Measurements from ENCODE around the gene PRKN. TPM values are rescaled to one million over a fixed set of nuclear protein-coding genes. Genes with fewer than 3 reads are reported as not detected.

The PRKN gene
- total RNA-seq, 4 donors from 2014 or later: 5.2 to 121 (median 6.9) TPM

DNA sequence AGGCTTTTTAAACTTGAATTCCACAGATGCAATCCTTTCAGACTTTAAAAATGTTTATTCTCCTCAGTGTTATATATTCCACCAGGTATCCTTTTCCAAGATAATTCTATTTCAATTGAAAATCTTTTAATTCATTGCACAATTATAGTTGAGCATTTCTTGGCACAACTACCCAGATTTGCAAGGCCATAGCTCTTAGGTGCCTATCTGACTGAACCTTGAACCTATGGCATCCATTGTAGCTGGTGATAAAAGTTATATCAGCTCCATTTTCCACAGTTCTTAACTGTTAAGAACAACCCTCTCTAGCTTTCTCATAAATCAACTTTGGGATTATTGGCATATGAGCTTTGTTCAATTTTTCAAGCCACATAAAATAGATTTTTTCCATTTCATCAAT is 42.6 kb upstream of the PRKN start:
- intact Hi-C loops (cut with DNase I): no loop called here
- Histone ChIP-seq H3K4me3 (replicated peaks in 1 of 3) (no peak overlapping the region), H3K4me1 (no peaks in the 10 kb centered on the region), H3K9me3 (no peaks in the 10 kb centered on the region), H3K27me3 (no peaks in the 10 kb centered on the region), H3K27ac (no peak overlapping the region), H3K36me3 (no peaks in the 10 kb centered on the region)
- DNase-seq: no peak
- TF ChIP-seq, protein P1, sequence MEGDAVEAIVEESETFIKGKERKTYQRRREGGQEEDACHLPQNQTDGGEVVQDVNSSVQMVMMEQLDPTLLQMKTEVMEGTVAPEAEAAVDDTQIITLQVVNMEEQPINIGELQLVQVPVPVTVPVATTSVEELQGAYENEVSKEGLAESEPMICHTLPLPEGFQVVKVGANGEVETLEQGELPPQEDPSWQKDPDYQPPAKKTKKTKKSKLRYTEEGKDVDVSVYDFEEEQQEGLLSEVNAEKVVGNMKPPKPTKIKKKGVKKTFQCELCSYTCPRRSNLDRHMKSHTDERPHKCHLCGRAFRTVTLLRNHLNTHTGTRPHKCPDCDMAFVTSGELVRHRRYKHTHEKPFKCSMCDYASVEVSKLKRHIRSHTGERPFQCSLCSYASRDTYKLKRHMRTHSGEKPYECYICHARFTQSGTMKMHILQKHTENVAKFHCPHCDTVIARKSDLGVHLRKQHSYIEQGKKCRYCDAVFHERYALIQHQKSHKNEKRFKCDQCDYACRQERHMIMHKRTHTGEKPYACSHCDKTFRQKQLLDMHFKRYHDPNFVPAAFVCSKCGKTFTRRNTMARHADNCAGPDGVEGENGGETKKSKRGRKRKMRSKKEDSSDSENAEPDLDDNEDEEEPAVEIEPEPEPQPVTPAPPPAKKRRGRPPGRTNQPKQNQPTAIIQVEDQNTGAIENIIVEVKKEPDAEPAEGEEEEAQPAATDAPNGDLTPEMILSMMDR (IDR thresholded peaks at IDR 0.05): no peak
- no peak for TF ChIP-seq POLR2A (IDR thresholded peaks at IDR 0.05)

DNA sequence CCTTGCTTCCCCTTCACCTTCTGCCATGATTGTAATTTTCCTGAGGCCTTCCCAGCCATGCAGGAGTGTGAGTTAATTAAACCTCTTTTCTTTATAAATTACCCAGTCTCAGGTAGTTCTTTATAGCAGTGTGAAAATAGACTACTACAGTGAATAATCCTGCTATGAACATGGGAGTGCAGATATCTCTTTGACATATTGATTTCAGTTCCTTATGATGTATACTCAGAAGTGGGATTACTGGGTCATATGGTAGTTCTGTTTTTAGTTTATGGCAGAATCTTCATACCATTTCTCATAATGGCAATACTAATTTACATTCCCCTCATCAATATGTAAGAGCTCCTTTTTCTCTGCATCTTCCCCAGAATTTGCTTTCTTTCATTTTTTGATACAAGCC is 26.2 kb upstream of the PRKN start:
- no peak for DNase-seq
- no peaks in the 10 kb centered on the region for H3K36me3 ChIP-seq
- intact Hi-C loops (cut with DNase I): no loop called here
- H3K4me3 ChIP-seq (replicated peaks in 1 of 3): no peak overlapping the region
- TF ChIP-seq, protein P1 (IDR thresholded peaks at IDR 0.05): no peak
- no peak for TF ChIP-seq POLR2A (IDR thresholded peaks at IDR 0.05)
- no peaks in the 10 kb centered on the region for H3K9me3 ChIP-seq
- no peaks in the 10 kb centered on the region for H3K27me3 ChIP-seq
- H3K27ac ChIP-seq: no peak overlapping the region
- H3K4me1 ChIP-seq: no peaks in the 10 kb centered on the region

DNA sequence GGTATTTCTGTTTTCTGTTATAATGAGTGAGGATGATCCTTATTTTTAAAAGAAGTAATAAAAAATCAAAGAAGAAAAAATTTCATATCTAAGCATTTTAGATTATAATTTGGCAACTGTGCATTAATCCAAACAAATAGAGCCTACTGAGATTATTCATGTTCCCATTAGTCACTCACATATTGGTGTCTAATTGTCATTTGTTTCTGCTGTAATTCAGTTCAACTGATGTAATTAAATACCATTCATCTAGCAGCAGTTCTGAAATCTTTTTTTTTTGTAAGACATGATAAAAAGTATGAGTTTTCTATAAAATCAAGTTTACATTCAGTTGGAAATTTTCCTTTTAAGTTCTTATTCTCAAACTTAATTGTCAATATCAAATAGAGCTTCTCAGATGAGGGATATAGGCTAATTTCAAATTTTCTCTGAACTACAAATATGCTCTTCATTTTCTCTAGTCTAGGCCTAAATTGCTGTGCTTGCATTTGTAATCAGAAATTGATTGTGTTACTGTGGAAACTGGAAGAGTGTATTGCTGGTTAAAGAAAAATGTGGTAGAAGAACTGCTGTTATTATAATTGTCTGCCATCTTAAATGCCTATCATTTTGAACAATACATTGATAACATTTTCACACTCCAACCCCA is 23.8 kb upstream of the PRKN start:
- no peak for DNase-seq
- Histone ChIP-seq H3K9me3 (no peaks in the 10 kb centered on the region), H3K4me1 (no peaks in the 10 kb centered on the region), H3K27me3 (no peaks in the 10 kb centered on the region), H3K27ac (no peak overlapping the region), H3K4me3 (replicated peaks in 1 of 3) (no peak overlapping the region), H3K36me3 (no peaks in the 10 kb centered on the region)
- TF ChIP-seq POLR2A (IDR thresholded peaks at IDR 0.05): no peak
- intact Hi-C loops (cut with DNase I): no loop called here

DNA sequence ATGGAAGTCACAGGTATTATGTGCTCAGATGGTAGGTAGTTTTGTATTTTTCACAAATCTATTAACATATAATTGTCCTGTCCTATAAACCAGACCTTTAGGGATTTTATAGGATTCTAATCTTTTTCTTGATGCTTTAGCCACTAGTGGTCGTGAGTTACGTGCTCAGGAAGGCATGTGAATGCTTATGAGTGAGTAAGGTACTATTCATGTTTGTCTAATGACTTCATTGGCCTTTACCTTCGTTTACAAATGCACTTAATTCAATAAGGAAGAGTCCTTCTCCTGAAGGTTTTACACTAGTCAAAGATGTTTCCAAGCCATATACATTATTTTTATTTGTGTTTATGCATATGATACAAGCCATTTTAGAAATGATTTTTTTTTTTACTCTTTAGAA is 23.2 kb upstream of the PRKN start:
- no peak overlapping the region for H3K4me3 ChIP-seq (replicated peaks in 1 of 3)
- TF ChIP-seq, protein P1 (IDR thresholded peaks at IDR 0.05): no peak
- no peak for TF ChIP-seq POLR2A (IDR thresholded peaks at IDR 0.05)
- intact Hi-C loops (cut with DNase I): no loop called here
- H3K36me3 ChIP-seq: no peaks in the 10 kb centered on the region
- no peaks in the 10 kb centered on the region for H3K9me3 ChIP-seq
- H3K4me1 ChIP-seq: no peaks in the 10 kb centered on the region
- no peaks in the 10 kb centered on the region for H3K27me3 ChIP-seq
- 60 to 62% methylated on average over 3 of the region's 3 CpGs for WGBS, 2 donors
- no peak overlapping the region for H3K27ac ChIP-seq
- DNase-seq: no peak

DNA sequence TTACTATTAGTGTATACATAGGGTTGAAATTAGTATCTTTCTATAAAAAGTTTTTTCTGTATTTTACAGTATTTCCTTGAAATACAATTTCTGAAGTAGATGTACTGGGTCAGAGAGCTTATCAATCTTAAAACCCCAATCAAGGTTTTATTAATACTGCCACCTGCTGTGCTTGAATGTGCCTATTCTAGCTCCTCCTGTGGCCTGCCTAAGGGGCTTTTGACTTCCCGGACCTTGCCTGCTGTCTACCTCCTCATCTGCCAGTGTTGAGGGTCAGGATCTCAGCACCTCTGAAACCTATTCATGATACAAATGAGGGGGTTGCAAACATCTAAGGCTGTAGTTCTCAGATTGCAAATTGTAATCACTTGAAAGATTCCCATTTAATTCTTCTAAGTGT is 9.4 kb upstream of the PRKN start:
- Histone ChIP-seq H3K27ac (no peak overlapping the region), H3K36me3 (no peaks in the 10 kb centered on the region), H3K4me3 (replicated peaks in 1 of 3) (no peak overlapping the region), H3K4me1 (no peaks in the 10 kb centered on the region), H3K27me3 (no peaks in the 10 kb centered on the region), H3K9me3 (no peaks in the 10 kb centered on the region)
- no peak for DNase-seq
- intact Hi-C loops (cut with DNase I): no loop called here
- WGBS, 2 donors: 29 to 48% methylated on average over 1 of the region's 1 CpG
- TF ChIP-seq POLR2A (IDR thresholded peaks at IDR 0.05): no peak
- TF ChIP-seq, protein P1 (IDR thresholded peaks at IDR 0.05): peak in 3 of 6 experiments; percentile 16 to 28 (median 22)

DNA sequence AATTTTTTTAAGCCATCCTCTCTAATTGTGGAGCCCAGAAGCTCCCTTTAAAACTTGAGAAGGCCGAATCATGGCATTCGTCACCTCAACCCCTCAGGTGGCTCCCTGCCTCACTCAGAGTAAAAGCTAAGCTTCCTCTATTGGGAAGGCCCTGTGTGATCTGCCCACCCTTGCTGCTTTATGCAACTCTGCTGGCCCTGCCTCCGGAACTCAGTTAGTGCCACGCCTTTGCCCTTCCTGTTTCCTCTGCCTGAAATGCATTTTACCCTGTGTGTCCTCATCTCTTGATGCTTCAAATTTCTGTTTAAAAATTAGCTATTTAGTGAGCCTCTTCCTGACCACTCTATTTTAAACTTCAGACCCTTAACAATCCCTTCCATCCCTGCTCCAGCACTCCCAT is 5.9 kb upstream of the PRKN start:
- no peaks in the 10 kb centered on the region for H3K4me1 ChIP-seq
- H3K9me3 ChIP-seq: no peaks in the 10 kb centered on the region
- TF ChIP-seq, protein P1 (IDR thresholded peaks at IDR 0.05): no peak
- no peak for TF ChIP-seq POLR2A (IDR thresholded peaks at IDR 0.05)
- H3K4me3 ChIP-seq (replicated peaks in 1 of 3): no peak overlapping the region
- WGBS, 2 donors: 84 to 86% methylated on average over 4 of the region's 4 CpGs
- intact Hi-C loops (cut with DNase I): no loop called here
- H3K27me3 ChIP-seq: no peaks in the 10 kb centered on the region
- no peak for DNase-seq
- no peak overlapping the region for H3K27ac ChIP-seq
- no peaks in the 10 kb centered on the region for H3K36me3 ChIP-seq

Measured in thyroid gland (tissue), 4 donors.